ENCODE results near the gene FGF12. TPM values are rescaled to one million over a fixed set of nuclear protein-coding genes. Genes with fewer than 3 reads are reported as not detected.

Gene FGF12
- total and polyA plus RNA-seq, 10 donors, result 3.7 to 53.3 (median 19.1) TPM

DNA sequence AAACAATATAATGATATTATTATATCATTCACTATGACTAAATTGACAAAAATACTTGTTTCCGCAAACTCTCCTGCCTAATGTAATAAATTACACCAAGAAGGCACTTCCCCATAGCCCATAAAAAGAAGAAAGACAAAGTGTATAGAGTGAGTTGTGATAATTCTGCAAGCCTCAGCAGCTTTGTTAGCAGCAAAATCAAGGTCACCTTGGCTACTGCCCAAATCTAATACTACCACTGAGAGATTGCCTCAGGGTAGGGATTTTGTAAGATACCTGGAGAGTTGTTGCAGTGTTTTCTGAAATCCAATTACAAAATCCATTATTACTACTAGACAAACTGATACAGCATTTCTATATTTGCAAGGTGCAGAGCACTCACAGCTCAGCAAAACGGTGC, 503.5 kb downstream of the FGF12 start:
- no peaks in the 10 kb centered on the region for H3K27me3 ChIP-seq (replicated peaks in 1 of 7)
- 47 to 63% (median 60%) methylated on average over 2 of the region's 2 CpGs for WGBS, 5 donors
- no peak for DNase-seq
- no peak for TF ChIP-seq POLR2A (IDR thresholded peaks at IDR 0.05)
- H3K4me3 ChIP-seq, result no peak overlapping the region
- peak overlapping the region in 3 of 8 donors; percentile 10 to 39 (median 15) for H3K27ac ChIP-seq
- intact Hi-C loops (cut with DNase I; ENCODE audit: low total_unique reads), result no loop called here
- peaks cover 0 to 6% (median 0%) of the 10 kb centered on the region in 6 donors for H3K4me1 ChIP-seq
- H3K36me3 ChIP-seq, result no peaks in the 10 kb centered on the region
- no peaks in the 10 kb centered on the region for H3K9me3 ChIP-seq

GRCh38 chr3:192220915-192221314, 506.4 kb downstream of the FGF12 start:
- intact Hi-C loops (cut with DNase I; ENCODE audit: low total_unique reads), result no loop called here
- no peaks in the 10 kb centered on the region for H3K9me3 ChIP-seq
- H3K27ac ChIP-seq, result no peak overlapping the region
- DNase-seq, result no peak
- no peaks in the 10 kb centered on the region for H3K27me3 ChIP-seq (replicated peaks in 1 of 7)
- no peak overlapping the region for H3K4me3 ChIP-seq
- H3K4me1 ChIP-seq, result peaks cover 0 to 6% (median 0%) of the 10 kb centered on the region in 6 donors
- TF ChIP-seq CTCF (IDR thresholded peaks at IDR 0.05 in 8 of 11, conservative IDR thresholded peaks at IDR 0.05 in 3 of 11) (no peak), POLR2A (IDR thresholded peaks at IDR 0.05) (no peak), POLR2AphosphoS5 (IDR thresholded peaks at IDR 0.05) (no peak)
- WGBS, 5 donors, result 92 to 96% (median 94%) methylated on average over 1 of the region's 1 CpG
- H3K36me3 ChIP-seq, result no peaks in the 10 kb centered on the region

- Histone ChIP-seq H3K27me3 (replicated peaks in 1 of 7) (no peaks in the 10 kb centered on the region), H3K36me3 (no peaks in the 10 kb centered on the region), H3K9me3 (no peaks in the 10 kb centered on the region), H3K27ac (no peak overlapping the region), H3K4me1 (peaks cover 0 to 6% (median 0%) of the 10 kb centered on the region in 6 donors), H3K4me3 (no peak overlapping the region)
- no peak for TF ChIP-seq POLR2A (IDR thresholded peaks at IDR 0.05)
- TF ChIP-seq POLR2AphosphoS5 (IDR thresholded peaks at IDR 0.05), result no peak
- TF ChIP-seq CTCF (IDR thresholded peaks at IDR 0.05 in 8 of 11, conservative IDR thresholded peaks at IDR 0.05 in 3 of 11), result no peak
- DNase-seq, result no peak
- intact Hi-C loops (cut with DNase I; ENCODE audit: low total_unique reads), result no loop called here
These were observed 507.4 kb downstream of the FGF12 start for GRCh38 chr3:192219926-192220325.

- intact Hi-C loops (cut with DNase I; ENCODE audit: low total_unique reads), result no loop called here
- Histone ChIP-seq H3K9me3 (no peaks in the 10 kb centered on the region), H3K27ac (no peak overlapping the region), H3K4me1 (no peaks in the 10 kb centered on the region), H3K27me3 (replicated peaks in 1 of 7) (no peaks in the 10 kb centered on the region), H3K4me3 (no peak overlapping the region), H3K36me3 (no peaks in the 10 kb centered on the region)
- no peak for DNase-seq
- 88 to 99% (median 90%) methylated on average over 2 of the region's 2 CpGs for WGBS, 5 donors
- TF ChIP-seq POLR2A (IDR thresholded peaks at IDR 0.05) (no peak), CTCF (IDR thresholded peaks at IDR 0.05 in 8 of 11, conservative IDR thresholded peaks at IDR 0.05 in 3 of 11) (no peak), POLR2AphosphoS5 (IDR thresholded peaks at IDR 0.05) (no peak)
These were observed 511.3 kb downstream of the FGF12 start for GRCh38 chr3:192216067-192216466.

- DNase-seq, result no peak
- Histone ChIP-seq H3K9me3 (no peaks in the 10 kb centered on the region), H3K4me1 (peaks cover 0 to 1% (median 0%) of the 10 kb centered on the region in 6 donors), H3K27ac (no peak overlapping the region), H3K36me3 (no peaks in the 10 kb centered on the region), H3K4me3 (no peak overlapping the region), H3K27me3 (replicated peaks in 1 of 7) (no peaks in the 10 kb centered on the region)
- 78 to 90% (median 82%) methylated on average over 7 of the region's 7 CpGs for WGBS, 5 donors
- intact Hi-C loops (cut with DNase I; ENCODE audit: low total_unique reads), result no loop called here
- TF ChIP-seq POLR2A (IDR thresholded peaks at IDR 0.05) (no peak), POLR2AphosphoS5 (IDR thresholded peaks at IDR 0.05) (no peak), CTCF (IDR thresholded peaks at IDR 0.05 in 8 of 11, conservative IDR thresholded peaks at IDR 0.05 in 3 of 11) (no peak)
These were observed 514.4 kb downstream of the FGF12 start for GRCh38 chr3:192212979-192213378.
